ENCODE measurements around the gene SMKR1. TPM values are rescaled to one million over a fixed set of nuclear protein-coding genes. Genes with fewer than 3 reads are reported as not detected.

The SMKR1 gene
- total and polyA plus RNA-seq, 2 experiments from 2014 or later = 2.1 TPM; not detected in 1

DNA sequence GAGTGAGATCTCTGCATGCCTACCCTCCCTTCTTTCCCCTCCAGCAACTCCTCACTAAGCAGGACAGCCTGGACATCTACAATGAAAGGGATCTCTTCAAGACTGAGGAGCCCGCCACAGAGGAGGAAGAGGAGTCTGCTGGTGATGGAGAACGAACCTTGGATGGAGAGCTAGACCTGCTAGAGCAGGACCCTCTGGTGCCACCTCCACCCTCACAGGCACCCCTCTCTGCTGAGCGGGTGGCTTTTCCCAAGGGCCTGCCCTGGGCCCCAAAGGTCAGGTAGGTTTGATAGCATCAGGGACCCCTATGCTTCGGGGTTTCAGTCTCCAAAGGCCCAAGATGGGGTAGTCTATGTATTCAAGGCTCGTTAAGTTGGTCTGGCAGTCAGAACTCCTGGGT lies 44.2 kb upstream of the SMKR1 start:
- Histone ChIP-seq H3K36me3 (ENCODE audit: insufficient read depth) (peaks cover 18% of the 10 kb centered on the region), H3F3A (replicated peaks; ENCODE audit: low read depth) (no peaks in the 10 kb centered on the region), H2AFZ (no peak overlapping the region), H3K4me1 (ENCODE audit: insufficient read depth) (no peaks in the 10 kb centered on the region), H3K9me2 (ENCODE audit: insufficient read depth) (no peaks in the 10 kb centered on the region), H3K4me2 (no peak overlapping the region), H3K4me3 (no peak overlapping the region), H3K79me2 (replicated peaks; ENCODE audit: insufficient read depth) (no peaks in the 10 kb centered on the region), H3K27ac (ENCODE audit: low read depth) (no peak overlapping the region), H3K27me3 (ENCODE audit: insufficient read depth) (no peaks in the 10 kb centered on the region), H4K20me1 (replicated peaks; ENCODE audit: insufficient read depth) (no peaks in the 10 kb centered on the region)
- Mint-ChIP-seq H3K36me3 (ENCODE audit: low read depth) (peaks cover 8% of the 10 kb centered on the region), H3K4me3 (no peak overlapping the region), H3K4me1 (no peaks in the 10 kb centered on the region), H3K9me3 (no peaks in the 10 kb centered on the region), H3K27me3 (ENCODE audit: insufficient read depth, low read depth, poor library complexity) (peaks cover 1% of the 10 kb centered on the region), H3K27ac (no peak overlapping the region)
- TF ChIP-seq POLR2AphosphoS5 (IDR thresholded peaks at IDR 0.05; ENCODE audit: low read depth) (no peak), ZNF331 (CRISPR knock-in tag; IDR thresholded peaks at IDR 0.05; ENCODE audit: low read depth) (no peak), EZH2 (IDR thresholded peaks at IDR 0.05; ENCODE audit: low read depth, unreplicated experiment) (no peak), CREB1 (CRISPR knock-in tag; IDR thresholded peaks at IDR 0.05; ENCODE audit: low read depth) (no peak), EZH2phosphoT487 (IDR thresholded peaks at IDR 0.05; ENCODE audit: unreplicated experiment) (no peak), ZNF114 (CRISPR knock-in tag; IDR thresholded peaks at IDR 0.05) (no peak), JUNB (IDR thresholded peaks at IDR 0.05; ENCODE audit: unreplicated experiment) (no peak)
- TF ChIP-seq, protein P1, sequence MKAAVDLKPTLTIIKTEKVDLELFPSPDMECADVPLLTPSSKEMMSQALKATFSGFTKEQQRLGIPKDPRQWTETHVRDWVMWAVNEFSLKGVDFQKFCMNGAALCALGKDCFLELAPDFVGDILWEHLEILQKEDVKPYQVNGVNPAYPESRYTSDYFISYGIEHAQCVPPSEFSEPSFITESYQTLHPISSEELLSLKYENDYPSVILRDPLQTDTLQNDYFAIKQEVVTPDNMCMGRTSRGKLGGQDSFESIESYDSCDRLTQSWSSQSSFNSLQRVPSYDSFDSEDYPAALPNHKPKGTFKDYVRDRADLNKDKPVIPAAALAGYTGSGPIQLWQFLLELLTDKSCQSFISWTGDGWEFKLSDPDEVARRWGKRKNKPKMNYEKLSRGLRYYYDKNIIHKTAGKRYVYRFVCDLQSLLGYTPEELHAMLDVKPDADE (IDR thresholded peaks at IDR 0.05) = no peak
- TF ChIP-seq, protein P2, sequence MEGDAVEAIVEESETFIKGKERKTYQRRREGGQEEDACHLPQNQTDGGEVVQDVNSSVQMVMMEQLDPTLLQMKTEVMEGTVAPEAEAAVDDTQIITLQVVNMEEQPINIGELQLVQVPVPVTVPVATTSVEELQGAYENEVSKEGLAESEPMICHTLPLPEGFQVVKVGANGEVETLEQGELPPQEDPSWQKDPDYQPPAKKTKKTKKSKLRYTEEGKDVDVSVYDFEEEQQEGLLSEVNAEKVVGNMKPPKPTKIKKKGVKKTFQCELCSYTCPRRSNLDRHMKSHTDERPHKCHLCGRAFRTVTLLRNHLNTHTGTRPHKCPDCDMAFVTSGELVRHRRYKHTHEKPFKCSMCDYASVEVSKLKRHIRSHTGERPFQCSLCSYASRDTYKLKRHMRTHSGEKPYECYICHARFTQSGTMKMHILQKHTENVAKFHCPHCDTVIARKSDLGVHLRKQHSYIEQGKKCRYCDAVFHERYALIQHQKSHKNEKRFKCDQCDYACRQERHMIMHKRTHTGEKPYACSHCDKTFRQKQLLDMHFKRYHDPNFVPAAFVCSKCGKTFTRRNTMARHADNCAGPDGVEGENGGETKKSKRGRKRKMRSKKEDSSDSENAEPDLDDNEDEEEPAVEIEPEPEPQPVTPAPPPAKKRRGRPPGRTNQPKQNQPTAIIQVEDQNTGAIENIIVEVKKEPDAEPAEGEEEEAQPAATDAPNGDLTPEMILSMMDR (conservative IDR thresholded peaks at IDR 0.05; ENCODE audit: low read depth in 2 of 2) = no peak
- TF ChIP-seq, protein P3, sequence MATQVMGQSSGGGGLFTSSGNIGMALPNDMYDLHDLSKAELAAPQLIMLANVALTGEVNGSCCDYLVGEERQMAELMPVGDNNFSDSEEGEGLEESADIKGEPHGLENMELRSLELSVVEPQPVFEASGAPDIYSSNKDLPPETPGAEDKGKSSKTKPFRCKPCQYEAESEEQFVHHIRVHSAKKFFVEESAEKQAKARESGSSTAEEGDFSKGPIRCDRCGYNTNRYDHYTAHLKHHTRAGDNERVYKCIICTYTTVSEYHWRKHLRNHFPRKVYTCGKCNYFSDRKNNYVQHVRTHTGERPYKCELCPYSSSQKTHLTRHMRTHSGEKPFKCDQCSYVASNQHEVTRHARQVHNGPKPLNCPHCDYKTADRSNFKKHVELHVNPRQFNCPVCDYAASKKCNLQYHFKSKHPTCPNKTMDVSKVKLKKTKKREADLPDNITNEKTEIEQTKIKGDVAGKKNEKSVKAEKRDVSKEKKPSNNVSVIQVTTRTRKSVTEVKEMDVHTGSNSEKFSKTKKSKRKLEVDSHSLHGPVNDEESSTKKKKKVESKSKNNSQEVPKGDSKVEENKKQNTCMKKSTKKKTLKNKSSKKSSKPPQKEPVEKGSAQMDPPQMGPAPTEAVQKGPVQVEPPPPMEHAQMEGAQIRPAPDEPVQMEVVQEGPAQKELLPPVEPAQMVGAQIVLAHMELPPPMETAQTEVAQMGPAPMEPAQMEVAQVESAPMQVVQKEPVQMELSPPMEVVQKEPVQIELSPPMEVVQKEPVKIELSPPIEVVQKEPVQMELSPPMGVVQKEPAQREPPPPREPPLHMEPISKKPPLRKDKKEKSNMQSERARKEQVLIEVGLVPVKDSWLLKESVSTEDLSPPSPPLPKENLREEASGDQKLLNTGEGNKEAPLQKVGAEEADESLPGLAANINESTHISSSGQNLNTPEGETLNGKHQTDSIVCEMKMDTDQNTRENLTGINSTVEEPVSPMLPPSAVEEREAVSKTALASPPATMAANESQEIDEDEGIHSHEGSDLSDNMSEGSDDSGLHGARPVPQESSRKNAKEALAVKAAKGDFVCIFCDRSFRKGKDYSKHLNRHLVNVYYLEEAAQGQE (IDR thresholded peaks at IDR 0.05; ENCODE audit: unreplicated experiment) = no peak
- no peak for DNase-seq (ENCODE audit: low spot score)
- ATAC-seq = no peak
